ENCODE results near the gene ARHGAP1.

ARHGAP1 gene

DNA sequence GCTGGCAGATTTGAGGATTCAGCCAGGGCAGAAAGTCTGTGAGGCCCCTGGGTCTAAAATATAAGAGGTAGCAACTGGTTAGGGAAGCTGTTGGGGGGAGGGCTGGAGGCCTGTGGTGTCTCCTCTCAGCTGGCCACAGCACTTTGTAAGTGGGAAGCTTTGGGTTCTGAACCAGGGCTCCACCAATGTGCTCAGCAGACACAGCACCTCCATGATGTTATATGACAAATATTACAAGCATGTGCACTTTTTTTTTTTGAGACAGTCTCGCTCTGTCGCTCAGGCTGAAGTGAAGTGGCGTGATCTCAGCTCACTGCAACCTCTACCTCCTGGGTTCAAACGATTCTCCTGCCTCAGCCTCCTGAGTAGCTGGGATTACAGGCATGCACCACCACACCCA is 8.0 kb downstream of the ARHGAP1 start:
- DNase-seq: no peak

DNA sequence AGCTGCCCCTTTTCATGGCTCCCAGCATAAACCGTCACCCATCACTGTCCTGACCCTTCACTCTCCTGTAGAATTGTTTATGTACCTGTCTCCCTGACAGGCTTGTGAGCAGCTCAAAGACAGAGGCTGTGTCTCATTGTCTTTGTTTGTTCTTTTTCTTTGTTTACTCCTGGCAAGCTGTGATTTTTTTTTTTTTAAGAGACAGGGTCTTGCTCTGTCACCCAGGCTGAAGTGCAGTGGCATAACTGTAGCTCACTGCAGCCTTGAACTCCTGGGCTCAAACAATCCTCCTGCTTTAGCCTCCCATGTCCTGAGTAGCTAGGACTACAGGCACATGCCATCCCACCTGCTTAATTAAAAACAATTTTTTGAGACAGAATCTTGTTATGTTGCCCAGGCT is 9.7 kb downstream of the ARHGAP1 start:
- no peak for DNase-seq

DNA sequence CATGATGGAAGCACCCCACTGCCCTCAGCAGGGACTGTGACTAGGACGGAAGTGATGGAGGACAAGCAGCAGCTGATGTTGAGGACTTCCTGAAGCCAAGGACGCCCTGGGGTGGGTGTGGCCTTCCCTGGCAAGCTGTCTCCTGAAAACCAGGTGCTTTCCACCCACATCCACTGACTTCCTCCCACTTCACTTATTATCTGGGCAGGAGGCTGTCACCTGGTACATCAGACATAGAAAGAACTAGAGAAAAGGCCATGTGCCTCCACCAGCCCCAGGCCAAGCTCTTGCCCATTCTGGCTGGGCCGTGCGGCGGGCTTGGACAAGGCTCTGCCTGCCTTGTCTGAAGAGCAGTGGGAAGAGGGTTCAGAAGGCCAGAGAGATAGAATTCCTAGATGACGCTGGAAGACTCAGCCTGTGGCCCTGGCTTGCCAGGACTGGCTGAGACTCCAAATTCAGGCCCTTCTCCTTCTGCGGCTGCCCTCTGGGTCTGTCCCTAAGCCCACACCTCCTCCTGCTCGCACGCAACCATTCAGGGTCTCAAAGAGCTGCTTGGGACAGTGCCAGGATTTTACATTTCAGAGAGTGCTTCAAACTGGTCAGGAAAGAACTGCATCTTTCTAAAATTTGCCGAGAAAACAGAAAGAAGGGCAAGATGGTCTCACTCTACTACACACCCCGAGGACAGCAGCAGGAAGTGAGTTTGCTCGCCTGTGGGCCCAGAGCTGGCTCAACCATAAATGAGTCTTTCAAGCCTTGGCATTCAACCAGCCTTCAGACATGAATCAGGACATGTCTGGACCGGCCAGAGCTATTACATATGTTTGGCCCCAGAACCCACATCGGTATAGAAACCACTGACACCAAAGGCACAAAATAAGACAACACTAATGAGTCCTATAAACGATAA is 13.3 kb downstream of the ARHGAP1 start:
- no peak for DNase-seq

- DNase-seq: no peak
These were observed 16.1 kb downstream of the ARHGAP1 start for GRCh38 chr11:46684367-46684766.

GRCh38 chr11:46682773-46683752 is 17.4 kb downstream of the ARHGAP1 start:
- DNase-seq: no peak

DNA sequence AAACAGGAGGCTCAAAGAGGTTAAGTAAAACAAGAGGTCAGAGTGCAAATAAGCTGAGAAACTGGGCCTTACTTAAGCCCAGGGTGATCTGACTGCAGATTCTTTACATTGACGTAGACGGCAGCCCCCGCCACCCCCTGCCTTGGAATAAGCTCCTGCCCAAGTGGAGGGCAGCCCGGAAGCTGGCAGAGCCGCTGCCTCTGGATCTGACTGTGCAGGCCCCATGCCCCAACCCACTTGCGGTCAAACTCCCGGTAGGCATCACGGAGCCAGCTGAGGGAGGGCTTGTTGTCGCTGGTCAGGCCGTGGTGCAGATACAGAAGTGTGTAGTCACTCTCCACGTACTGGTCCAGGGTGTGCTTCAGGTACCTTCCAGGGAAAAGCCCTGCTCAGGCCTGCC is 18.6 kb downstream of the ARHGAP1 start:
- no peak for DNase-seq

GRCh38 chr11:46680815-46681214 is 19.6 kb downstream of the ARHGAP1 start:
- DNase-seq: no peak

- DNase-seq: no peak
These were observed 20.2 kb downstream of the ARHGAP1 start for GRCh38 chr11:46680164-46680760.

GRCh38 chr11:46679241-46680163 is 20.9 kb downstream of the ARHGAP1 start:
- DNase-seq: no peak

GRCh38 chr11:46678741-46679130 is 21.7 kb downstream of the ARHGAP1 start:
- no peak for DNase-seq

DNA sequence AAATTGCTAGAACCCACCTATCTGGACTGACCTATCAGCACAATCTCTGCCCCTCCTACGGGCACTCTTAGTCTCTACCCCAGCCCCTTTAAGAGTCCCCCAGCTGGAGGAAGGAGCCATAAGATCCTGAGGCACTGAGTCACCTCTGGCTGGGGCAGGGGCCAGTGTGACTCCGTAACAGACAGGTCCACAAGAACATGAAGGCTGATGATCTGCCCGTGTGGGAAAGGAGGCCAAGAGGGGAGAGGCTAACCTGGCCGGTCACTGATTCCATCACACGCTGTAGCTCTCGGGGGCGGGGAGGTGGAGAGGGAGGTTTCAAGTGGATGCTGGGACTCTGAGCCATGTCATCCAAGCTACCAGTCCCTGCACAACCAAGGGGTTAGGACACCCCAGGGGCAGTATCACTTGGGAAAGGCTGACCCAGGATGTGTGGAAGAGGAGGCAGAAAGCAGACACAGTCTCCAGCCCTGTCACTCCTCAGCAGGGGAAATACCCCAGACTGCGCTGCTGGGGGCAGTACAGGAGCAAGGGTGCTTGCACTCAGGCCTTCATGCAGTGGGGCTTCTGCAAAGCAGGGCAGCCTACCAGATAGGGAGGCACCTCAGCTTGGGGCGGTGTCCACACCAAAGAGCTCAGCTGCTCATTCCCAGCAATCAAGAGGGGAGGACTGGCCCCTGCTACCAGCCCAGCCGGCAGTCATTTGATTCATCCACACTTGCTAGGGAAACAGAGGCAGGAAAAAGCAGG is 22.3 kb downstream of the ARHGAP1 start:
- no peak for DNase-seq

DNA sequence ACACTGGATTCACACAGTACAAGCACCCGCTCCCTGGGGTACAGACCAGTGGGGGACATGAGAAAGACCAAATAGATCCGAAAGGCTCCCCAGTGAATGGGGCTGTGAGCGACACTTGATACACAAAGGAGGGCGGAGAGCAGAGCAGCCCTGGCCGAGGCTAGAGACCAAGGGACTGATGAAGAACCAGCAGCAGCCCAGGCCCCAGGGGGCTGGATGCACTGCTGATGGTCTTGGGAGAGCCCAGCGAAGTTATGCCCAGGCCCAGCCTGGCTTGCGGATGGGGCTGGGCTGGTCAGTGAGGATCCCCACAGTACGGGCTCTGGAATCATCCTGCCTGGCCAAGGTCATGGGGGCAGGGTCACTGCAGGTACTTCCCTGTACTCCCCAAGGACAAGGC is 23.2 kb downstream of the ARHGAP1 start:
- no peak for DNase-seq

GRCh38 chr11:46676436-46677158 is 23.8 kb downstream of the ARHGAP1 start:
- DNase-seq: no peak

GRCh38 chr11:46675949-46676348 is 24.5 kb downstream of the ARHGAP1 start:
- DNase-seq: no peak

- no peak for DNase-seq
These were observed 25.0 kb downstream of the ARHGAP1 start for GRCh38 chr11:46675288-46675851.

DNA sequence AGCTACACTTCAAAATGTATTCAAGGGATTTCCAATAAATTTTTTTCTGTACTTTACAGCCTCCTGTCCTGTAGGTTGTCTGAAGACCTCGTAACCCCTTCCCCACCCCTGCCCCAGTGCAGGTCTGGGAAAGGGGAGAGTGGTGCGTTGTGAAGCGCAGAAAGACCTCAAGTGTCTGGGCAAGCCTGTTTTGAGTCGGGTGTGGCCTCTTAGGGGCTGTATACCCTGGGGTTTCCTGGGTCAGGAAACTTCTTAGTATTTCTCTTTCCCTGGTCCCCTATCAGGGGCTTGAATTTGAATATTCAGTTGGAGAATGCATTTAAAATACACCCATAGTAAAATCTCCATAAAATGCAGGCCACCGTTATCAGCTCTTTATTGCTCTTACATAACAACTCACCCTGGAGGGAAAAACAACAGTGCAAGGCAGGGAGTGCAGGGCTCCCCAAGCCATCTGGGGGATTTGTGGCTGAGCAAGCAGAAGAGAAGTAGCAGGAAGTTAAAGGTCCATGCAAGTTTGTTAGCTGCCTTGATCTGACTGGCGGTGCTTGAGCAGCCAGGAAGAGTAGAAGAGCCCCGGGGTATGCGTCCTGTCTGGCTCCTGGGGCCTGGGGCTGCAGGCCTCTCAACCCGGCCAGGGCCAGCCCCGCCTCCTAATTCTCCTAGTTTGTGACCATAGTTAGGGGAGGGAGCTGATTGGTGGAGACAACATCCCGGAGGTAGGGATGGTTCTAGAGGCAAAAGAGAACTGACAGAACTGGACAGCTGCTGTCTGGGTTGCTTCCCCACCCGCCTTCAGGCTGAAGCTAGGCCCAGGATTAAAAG is 25.7 kb downstream of the ARHGAP1 start:
- no peak for DNase-seq

GRCh38 chr11:46673713-46674462 is 26.5 kb downstream of the ARHGAP1 start:
- DNase-seq: no peak

DNA sequence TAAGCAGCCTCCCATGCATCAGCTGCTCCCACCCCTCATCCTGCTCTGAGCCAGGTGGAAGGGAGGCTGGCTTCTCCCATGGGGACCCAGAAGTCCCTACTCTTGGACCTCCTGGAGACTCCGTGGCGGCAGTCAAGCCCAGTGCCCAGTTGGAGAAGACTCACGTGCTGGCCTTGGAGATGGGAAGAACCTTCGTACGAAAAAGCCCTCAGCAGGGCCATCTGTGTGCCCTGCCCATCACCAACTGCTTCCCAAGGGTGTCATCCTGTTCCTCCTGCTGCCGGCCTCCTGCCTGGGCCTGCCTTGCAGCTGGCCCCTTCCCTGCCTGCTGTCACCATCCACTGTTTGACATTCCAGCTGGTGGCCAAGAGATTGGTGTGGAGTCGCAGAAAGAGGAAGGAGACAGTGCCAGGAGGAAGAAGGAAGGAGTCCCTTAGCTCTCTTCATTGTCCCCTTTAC is 28.0 kb downstream of the ARHGAP1 start:
- DNase-seq: no peak

DNA sequence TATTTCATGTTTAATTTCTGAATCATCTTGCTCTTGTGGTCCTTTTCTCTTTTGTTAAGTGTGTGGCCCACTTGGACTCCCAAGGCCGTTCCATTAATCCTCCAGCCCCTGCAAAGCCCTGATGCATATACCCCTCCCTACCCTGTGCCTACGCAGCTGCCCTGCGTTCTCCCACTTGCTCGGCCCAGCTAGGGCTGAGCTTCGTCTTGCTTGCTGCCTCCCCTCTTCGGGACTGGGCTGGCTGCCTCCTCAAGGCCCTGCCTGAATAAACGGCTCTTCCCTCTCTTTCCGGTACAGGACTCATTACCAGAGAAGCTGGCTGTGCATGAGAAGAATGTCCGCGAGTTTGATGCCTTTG is 28.5 kb downstream of the ARHGAP1 start:
- DNase-seq: no peak

Measured in NK-92 treated with Interleukin-12 subunit alpha and Interleukin-12 subunit beta, amount 100 ng/mL, for 24 hours (cell line).